Stimulated activated naive CD8-positive, alpha-beta T cell treated with anti-CD3 and anti-CD28 coated beads, Interleukin-15, Interleukin-2, amounts not matched to agents 100 U/mL and 50 U/mL, for 24 hours (primary cell): Measurements from ENCODE around the gene LIPE.

Source experiments
- ATAC-seq: fragments of 150-1000 bp; cut with Tn5 transposase; one replicate; pipeline ENCODE4 v1.10.0; 2021
- DNase-seq: peaks from one replicate; pipeline ENCODE4 v3.0.0; 2021

The LIPE gene

GRCh38 chr19:42412661-42413076, 14.5 kb downstream of the LIPE start:
- DNase-seq, result no peak
- no peak for ATAC-seq

DNA sequence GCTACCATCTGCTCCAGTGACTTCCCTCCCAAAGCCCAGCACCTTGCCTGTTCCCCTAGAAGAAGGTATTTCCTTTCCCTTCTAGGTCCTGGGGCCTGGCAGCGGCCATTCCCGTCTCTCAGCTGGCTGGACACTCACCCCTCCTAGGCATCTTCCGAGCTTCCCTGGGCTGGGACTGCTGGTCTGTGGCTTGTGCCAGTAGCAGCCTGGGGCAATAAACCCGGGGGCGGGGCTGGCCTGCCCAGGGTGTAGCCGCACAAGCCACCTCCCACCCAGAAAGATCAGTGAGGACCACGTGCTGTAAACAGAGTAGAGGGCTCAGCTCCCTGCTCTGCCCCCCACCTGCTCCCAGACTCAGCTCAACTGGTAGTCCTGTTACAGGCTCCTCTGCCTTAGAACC, 15.0 kb downstream of the LIPE start:
- no peak for DNase-seq

GRCh38 chr19:42411581-42412178, 15.5 kb downstream of the LIPE start:
- no peak for DNase-seq
- no peak for ATAC-seq

More for the DNA sequence above, 15.0 kb downstream of the LIPE start:
- no peak for ATAC-seq

- ATAC-seq, result no peak
Measured at GRCh38 chr19:42410371-42410770, 16.8 kb downstream of the LIPE start.

GRCh38 chr19:42409477-42409876, 17.7 kb downstream of the LIPE start:
- DNase-seq (no peak), ATAC-seq (no peak)

More at GRCh38 chr19:42410371-42410770, 16.8 kb downstream of the LIPE start:
- no peak for DNase-seq

GRCh38 chr19:42407816-42408175, 19.4 kb downstream of the LIPE start:
- no peak for DNase-seq
- no peak for ATAC-seq

- DNase-seq (no peak), ATAC-seq (no peak)
Measured at GRCh38 chr19:42407085-42407815, 19.9 kb downstream of the LIPE start.

DNA sequence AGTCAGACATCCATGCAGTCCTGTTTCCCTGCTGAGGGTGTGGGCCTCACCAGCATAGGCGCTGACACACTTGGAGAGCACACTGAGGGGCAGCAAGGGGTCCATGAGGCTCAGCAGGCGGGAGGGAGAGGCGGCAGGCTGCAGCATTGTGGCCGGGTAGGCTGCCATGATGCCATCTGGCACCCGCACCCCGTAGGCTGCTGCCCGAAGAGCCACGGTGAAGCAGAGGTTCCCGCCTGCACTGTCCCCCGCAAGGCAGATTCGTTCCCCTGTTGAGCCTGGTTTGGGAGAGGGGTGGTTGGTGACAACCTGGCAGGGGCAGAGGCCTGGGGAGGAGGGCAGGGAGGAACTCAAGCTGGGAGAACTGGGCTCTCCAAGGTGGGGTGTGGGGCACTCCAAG, 21.1 kb downstream of the LIPE start:
- no peak for ATAC-seq
- no peak for DNase-seq

- no peak for DNase-seq
- ATAC-seq, result no peak
Measured at GRCh38 chr19:42403586-42403985, 23.6 kb downstream of the LIPE start.

DNA sequence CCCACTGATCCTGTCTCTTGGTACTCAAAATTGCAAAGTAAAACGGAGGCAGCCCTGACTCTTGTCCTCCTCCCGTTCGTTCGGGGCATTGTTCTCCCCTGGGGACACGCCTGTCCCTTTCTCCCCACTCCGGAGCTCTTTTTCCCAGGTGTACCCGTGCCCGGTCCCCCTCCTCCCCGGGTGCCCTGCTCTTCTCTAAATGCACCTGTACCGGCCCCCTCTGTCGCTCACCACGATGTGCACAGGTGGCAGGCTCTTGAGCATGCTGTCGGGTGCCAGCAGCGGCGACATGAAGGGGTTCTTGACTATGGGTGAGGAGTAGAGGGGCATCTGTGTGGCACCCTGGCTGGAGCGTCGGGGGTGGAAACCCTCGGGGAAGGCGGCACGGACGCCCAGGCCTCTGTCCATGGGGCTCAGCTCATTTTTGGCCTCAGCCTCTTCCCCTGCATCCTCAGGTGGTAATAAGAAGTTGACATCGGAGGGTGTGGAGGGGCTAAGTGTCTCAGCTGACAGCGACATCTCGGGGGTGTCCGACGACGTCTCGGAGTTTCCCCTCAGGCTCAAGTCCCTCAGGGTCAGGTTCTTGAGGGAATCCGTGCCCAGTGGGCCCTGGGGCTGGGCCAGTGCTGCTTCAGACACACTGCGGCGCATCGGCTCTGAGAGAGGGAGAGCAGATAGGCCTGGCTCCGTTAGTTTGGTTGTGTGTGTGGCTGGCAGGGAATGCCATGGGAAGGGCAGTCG, 24.6 kb downstream of the LIPE start:
- no peak for DNase-seq
- no peak for ATAC-seq

DNA sequence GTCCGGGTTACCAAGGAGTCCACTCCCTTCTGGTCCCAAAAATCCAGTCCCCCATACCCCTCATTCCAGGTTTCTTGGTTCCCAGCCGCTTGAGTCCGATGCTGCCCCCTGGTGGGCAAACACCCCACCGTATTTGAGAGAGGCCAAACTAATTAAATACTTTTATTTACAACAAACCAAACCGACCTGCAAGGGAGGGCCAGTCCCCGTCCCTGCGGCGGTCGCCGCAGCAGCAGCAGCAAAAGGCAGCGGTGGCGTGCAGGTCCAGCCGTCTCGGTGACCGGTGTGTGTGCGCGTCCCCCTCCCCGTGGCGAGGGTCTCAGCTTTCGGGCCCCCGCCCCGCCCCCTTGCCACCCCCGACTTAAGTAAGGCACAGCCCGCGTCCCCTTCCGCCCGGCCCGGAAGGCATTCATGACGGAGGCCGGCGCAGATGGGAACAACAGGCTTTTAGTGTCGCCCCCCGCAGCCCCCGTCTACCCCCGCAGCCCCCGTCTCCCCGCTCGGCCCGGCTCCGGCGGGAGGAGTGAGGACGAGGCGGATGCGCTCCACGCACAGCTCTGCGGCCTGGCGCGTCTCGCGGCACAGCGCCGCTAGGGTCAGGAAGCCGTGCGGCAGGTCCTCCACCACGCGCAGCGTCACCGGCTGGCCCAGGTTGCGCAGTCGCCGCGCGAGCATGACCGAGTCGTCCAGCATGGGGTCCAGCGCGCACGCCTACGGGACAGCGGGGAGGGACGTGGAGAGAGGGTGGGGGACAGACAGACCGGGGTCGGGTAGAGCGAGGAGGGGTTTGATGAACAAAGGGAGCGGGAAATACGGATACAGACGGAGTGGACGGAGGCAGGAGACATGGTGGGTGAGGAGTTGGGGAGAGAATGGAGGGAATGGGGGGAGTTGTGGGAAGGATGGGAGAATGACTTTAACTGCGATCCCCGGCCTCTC, 25.6 kb downstream of the LIPE start:
- DNase-seq (peak; percentile 87), ATAC-seq (peak; percentile 39)

- ATAC-seq (no peak), DNase-seq (no peak)
Measured at GRCh38 chr19:42400404-42400803, 26.8 kb downstream of the LIPE start.

DNA sequence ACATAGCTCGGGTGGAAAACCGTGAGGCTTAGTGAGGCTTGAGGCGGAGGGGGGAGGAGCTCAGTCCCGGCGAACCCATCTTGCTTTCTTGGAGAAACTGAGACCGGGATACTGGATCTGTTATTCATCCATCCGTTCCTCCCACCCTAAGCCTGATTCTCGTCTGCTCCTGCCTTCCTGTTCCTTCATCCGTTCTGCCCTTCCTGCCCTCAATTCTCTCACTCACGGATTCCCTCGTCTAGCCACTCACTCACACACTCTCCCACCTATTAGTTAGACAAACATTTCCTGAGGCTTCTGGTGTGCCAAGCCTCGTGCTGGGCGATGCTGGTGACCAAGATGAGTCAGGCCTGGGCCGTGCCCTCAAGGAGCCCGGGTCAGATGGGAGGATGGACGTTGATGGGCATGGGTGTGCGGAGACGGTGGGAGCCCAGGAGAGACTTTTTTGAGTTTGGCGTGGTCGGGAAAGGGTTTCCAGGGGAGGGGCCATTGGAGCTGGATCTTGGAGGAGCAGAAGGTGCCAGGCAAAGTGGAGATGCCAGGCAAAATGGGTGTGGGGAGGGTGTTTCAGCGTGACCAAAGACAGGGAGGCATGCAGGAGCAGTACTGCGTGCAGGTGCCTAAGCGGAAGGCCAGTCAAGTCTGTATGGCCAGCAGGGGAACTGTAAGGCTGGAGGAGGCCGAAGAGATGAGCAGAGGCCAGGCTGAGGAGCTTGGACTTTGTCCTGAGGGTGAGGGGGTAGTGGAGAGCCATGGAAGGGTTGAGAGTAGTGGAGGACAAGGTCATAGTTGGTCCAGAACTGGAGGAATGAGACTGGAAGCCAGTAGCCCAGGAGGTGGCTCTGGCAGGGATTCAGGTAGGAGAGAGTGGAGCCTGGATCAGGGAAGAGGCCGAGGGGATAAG, 29.7 kb downstream of the LIPE start:
- DNase-seq (peak; percentile 26), ATAC-seq (no peak)

- peak; percentile 99 for ATAC-seq
- DNase-seq, result peak; percentile 98
Measured at GRCh38 chr19:42396381-42397262, 30.6 kb downstream of the LIPE start.

GRCh38 chr19:42394751-42395150, 32.4 kb downstream of the LIPE start:
- DNase-seq (no peak), ATAC-seq (no peak)

DNA sequence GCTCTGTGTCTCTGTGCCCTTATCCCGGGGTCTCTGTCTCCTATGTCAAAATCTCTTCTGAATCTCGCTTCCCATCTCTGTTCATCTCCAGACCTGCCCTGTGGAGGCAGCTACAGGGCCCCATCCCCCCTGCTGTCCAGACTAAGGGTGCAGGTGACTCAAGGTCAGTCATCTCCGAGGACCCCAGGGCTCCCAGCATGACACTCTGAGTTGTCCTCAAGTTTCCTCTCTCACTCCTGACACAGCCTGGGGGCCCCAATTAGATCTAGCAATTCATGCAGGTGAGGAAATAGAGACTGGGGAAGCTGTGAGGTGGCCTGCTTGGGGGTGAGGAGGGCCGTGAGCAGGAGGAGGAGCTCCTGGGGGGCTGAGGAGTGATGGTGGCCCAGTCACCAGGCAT, 35.0 kb downstream of the LIPE start:
- ATAC-seq (no peak), DNase-seq (no peak)

GRCh38 chr19:42389899-42390298, 37.3 kb downstream of the LIPE start, which contains the start of gene CNFN:
TSS of gene CNFN (minus strand) at chr19:42390297. CDS start at chr19:42389037, 1,260 bp downstream.
- no peak for ATAC-seq
- no peak for DNase-seq

GRCh38 chr19:42388851-42389489, 38.2 kb downstream of the LIPE start:
- DNase-seq (no peak), ATAC-seq (no peak)

DNA sequence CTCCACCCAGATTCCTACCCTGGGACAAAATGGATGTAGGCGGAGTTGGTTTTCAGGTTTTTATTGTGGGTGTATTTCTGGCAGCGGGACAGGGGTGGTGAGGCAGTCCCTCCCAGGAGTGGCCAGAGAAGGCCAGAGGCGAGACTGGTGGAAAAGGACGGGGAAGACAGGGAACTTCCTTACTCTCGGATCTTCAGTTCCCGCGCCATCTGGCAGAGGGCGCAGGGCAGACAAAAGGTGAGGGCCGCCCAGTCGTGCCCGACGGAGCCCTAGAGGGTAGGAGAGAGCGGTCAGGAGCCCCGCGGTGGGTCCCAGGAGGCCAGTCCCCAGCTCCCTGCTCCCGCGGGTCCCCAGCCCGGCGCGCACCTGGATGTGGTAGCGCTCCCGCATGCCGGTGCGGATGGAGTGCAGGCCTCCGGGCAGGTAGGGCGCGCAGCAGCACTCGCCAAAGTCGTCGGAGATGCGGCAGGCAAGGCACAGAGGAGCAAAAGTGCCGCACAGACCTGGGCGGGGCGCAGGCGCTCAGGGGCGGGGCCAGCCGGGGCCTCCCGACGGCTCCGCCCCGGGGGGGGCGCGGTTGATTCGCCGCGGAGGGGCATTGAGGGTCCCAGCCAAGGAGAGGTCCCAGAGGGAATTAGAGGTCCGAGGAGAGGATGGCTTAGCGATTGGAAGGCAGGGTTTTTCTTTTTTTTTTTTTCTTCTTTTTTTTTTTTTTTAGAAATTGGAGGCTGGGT, 40.0 kb downstream of the LIPE start:
- ATAC-seq (peak; percentile 86), DNase-seq (peak; percentile 80)
